NCI-H2196 (cell line): Measurements from ENCODE around the gene ADAM22.

Experiments
- DNase-seq: peaks from one replicate; lab custom pipeline; 2025; ENCODE audit not compliant: unreplicated experiment; lab: John Stamatoyannopoulos, UW

The ADAM22 gene

DNA sequence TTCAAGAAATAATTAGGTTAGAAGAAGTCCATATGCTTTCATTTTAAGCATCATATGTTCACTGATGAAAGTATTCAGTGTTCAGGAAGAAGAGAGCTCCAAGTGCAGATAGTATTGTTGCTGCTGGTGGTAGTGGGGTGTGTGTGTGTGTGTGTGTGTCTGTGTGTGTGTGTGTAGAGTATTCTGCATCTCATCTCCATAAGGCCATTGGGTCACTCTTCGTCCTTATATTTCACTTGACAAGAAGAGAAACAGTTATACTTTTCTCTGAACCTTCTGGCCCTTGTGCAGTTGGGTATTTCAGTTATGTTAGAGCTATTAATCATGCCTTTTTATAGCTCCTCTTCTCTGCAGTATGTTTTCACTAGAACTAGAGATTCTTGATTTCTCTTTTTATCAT, 26.2 kb downstream of the ADAM22 start:
- DNase-seq, result no peak

DNA sequence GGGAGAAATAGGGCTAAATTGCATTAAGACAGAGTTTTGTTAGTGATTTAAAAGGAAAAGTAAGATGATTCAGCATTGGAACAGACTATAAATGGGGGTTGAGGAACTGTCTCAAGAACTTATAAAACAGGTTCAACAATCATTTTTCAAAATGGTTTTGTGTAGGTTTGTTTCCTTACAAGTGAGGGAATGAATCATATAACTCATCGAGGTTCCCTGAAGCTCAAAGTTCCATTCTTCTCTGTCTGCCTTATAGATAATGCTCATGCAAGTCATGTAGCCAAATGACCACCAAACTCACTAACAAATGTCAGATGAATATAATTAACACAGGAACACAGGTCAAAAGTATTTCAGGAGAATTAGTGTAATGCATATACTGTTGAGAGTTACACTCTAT, 27.7 kb downstream of the ADAM22 start:
- no peak for DNase-seq

DNA sequence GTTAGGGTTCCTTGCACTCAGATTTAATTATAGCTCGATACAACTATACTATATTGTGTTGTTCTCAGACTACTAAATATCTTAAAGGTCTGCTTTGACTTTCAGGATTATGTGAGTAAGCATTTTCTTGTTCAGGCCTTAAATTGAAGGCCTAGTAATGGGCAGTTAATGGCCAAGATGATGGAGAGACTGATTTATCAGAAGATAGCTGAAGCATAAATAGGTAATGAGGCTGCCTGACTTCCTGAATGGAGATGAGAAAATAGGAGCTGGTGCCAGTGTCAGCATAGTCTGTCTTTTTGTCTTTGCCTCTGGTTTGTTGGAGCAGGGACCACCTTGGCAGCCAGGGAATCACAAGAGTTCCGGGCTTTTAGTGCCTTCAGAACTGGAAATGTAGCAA, 32.2 kb downstream of the ADAM22 start:
- DNase-seq, result no peak

DNA sequence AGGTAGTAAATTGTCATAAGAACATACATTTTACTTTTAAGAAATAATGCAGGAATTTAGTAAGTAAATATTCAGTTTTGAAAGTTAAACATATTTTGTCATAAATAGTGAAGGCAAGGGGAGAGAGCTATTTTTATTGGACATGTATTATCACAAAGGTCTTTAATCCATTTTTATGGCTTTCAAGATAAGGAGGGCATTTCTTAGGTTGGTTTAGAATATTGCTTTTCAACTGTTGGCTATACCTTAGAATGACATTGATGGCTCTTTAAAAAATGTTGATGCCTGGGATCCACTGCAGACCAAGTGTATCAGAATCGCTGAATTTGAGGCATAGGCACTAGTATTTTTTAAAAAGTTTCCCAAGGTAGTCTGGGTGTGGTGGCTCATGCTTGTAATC, 34.0 kb downstream of the ADAM22 start:
- DNase-seq, result no peak

DNA sequence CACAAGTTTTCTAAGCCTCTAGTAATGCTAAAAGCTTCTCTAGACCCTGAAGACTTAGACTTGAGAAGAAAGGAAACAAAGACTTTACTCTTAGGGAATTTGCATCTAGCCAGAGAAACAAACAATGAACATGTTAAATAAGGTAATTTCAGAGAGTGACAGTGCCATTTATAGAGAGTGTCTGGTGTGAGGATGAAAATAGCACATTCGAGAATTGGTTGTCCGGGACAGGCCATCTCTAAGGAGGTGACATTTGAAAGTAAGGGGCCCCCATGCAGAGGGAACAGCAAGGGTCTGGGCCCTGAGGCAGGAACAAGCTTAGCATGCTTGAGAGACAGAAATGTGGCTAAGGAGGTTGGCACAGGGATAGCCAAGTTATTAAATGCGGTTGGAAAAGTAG, 48.1 kb downstream of the ADAM22 start:
- no peak for DNase-seq

- DNase-seq, result no peak
Measured at GRCh38 chr7:87984088-87984487, 50.0 kb downstream of the ADAM22 start.

DNA sequence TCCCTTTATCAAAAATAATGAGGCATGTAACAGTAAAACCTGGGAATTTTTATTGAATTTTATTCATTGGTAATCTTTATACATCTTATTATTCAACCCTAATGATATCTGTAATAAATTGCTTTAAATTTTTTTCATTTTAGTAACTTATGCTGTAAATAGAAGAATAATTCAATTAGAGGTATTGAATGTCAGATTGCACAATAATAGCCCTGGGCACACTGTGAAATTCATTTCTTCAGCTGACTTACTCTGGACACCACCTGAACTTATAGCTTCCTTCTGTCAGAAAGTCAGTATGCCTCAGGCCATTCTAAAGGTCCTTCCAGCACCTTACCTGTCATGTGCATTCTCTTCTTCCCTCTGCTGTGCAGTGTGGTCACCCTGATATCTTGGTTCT, 59.2 kb downstream of the ADAM22 start:
- DNase-seq, result no peak

DNA sequence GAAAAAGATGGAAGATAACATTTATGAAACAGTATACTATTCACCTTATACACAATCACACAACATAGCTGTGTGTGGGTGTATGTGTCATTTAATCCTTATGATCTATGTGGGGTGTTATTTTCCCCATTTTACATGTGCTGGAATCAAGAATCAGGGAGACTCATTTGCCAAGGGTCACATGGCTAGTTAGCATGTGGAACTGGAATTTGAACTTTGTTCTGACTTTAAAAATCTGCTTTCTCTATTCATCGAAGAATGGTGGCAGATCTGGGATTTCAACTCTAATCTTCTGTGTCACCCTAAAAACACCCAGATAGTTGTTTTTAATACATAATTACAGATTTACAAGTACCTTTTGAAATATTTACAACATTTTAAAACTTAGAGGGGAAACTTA, 65.2 kb downstream of the ADAM22 start:
- DNase-seq, result no peak

GRCh38 chr7:88001744-88002530, 67.9 kb downstream of the ADAM22 start:
- no peak for DNase-seq

DNA sequence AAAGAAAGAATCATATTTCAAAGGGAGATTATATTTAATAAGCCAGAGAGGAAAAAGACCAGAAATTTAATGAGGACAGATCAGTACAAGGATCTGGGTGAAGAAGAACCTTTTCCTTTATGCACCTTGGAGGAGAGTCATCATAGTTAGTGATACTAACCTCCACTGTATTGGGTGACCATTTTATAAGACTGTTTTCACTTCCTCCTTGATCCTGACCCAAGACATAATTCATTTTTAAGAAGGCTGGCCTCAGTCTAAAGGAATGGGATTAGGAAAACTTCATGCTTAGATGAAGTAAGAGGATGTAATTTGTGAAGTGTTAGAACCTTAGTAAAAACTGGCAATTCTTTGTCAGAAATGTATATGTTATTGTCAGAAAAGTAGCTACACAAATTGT, 68.6 kb downstream of the ADAM22 start:
- DNase-seq, result no peak

- DNase-seq, result no peak
Measured at GRCh38 chr7:88003581-88003980, 69.5 kb downstream of the ADAM22 start.

DNA sequence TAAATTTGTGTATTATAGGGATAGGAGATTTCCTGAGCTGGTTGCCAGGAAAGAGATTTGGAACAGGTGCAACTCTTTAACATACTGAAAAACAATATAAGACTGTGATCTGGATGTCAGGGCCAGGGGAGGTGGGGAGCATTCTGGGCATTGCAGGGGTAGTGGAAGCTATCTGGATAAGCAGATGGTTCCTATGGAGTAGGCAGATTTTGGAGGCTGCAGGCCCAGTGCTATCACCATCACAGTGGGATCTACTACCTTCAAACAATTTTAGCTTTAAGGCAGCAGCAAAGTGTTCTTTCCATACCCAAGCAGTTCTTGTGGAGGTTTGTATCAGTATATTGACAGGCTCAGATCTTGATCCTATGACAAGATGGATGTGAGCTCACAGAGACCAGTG, 71.1 kb downstream of the ADAM22 start:
- DNase-seq, result no peak

DNA sequence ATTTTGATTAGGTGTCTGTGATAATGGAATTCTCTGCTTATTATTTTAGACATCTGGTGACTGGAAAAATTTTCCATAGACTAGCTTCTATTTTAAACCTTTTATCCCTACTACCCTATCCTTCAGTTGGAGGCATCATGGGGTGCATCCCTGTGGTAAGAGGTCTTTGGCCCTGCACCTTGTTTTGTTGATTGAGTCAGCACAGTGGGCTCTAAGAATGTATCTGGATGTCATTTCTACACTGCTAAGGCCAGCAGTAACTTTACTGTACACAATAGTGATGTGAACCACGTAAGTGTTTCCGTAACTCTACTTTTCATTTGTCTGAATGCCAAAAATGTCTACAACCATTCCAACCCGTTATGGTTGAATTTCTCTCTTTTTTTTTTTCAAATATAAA, 75.6 kb downstream of the ADAM22 start:
- DNase-seq, result no peak

- no peak for DNase-seq
Measured at GRCh38 chr7:88012086-88012485, 78.0 kb downstream of the ADAM22 start.

GRCh38 chr7:88013981-88014380, 79.9 kb downstream of the ADAM22 start:
- no peak for DNase-seq

GRCh38 chr7:88014581-88014980, 80.5 kb downstream of the ADAM22 start:
- DNase-seq, result no peak

- no peak for DNase-seq
Measured at GRCh38 chr7:88015309-88015708, 81.3 kb downstream of the ADAM22 start.

- no peak for DNase-seq
Measured at GRCh38 chr7:88018501-88018900, 84.5 kb downstream of the ADAM22 start.

DNA sequence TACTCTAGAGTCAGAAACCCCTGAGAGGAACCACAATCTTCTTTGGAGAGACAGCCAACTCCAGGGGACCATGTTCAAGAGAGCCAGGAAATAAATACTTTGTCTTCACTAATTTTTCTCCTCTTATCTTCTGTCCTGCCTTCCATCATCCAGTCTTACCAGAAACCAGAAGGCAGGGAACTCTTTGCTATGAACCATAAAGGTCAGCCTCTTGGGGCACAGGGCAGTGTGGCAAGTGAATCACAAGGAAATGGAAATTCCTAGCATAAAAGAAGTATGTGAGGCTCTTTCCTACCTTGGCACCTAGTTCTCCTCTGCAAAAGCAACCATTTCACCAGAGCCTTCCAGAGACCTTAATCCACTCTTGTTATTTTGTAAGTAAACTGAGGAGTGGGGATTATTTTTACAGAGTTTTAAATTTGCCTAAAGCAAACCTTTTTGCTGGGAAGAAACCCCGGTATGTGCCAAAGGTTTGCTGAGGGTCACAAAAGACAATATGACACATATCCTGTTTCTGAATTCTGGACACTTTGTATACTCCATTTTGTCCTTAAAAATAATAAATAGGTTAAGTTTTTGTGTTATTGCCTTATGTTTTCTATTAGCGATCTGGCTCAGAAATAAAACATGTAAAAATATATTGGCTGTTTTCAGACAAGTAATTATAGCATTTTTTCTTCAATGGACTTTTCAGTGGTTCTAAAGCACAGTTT, 87.1 kb downstream of the ADAM22 start:
- DNase-seq, result no peak

- no peak for DNase-seq
Measured at GRCh38 chr7:88027724-88028123, 93.7 kb downstream of the ADAM22 start.

DNA sequence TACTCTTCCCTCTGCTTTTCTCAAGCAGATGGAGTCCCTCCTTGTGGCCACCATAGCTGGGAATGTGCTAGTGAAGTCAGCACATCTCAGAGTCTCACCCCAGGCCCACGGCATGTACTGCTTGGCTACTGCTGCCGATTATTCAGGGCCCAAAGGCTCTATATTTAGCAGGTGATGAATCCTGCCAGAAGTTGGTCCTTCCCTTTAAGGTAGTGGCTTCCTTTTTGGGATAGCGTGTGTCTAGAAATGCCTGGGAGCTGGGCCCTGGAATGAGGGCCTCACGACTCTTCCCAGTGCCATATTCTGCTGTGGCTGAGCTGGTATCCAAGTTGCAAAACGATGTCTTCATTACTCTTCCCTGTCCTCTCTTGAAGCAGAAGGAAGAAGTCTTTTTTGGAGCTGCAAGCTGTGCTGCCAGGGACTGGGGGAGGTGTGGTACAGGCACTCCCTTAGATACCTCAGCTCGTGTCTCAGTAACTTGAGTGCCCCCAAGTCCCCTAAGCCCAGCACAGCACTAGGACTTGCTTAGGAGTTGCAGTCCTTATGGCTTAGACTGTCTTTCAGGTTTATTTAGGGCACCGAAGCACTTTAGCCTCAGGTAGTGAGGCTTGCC, 100.1 kb downstream of the ADAM22 start:
- no peak for DNase-seq

DNA sequence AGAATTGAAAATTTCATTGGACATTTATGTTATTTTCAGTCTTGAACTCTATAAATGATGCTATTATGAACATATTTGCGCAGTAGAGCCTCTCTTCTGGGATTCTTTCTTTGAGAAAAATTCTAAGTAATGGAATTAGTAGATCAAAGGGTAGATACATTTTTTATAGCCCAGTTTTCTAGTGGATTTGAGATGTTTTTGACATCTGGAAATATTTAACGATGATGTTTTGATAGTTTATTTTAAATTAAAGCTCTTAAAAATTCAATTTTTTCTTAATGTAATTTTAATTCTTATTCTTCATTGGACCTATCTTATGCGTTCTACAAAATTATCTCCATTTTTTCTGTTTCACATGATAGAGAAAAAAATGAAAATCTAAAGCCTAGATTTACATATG, 103.0 kb downstream of the ADAM22 start:
- DNase-seq, result no peak
